ENCODE data around the gene WASF1.
"Not testable (repeated sequence)": the region's sequence is repeated elsewhere in the genome, so short reads cannot be mapped to it uniquely, and the experiment has no call there.

Gene WASF1

GRCh38 chr6:110085285-110085684 lies 94.2 kb downstream of the WASF1 start:
- no peak for DNase-seq

DNA sequence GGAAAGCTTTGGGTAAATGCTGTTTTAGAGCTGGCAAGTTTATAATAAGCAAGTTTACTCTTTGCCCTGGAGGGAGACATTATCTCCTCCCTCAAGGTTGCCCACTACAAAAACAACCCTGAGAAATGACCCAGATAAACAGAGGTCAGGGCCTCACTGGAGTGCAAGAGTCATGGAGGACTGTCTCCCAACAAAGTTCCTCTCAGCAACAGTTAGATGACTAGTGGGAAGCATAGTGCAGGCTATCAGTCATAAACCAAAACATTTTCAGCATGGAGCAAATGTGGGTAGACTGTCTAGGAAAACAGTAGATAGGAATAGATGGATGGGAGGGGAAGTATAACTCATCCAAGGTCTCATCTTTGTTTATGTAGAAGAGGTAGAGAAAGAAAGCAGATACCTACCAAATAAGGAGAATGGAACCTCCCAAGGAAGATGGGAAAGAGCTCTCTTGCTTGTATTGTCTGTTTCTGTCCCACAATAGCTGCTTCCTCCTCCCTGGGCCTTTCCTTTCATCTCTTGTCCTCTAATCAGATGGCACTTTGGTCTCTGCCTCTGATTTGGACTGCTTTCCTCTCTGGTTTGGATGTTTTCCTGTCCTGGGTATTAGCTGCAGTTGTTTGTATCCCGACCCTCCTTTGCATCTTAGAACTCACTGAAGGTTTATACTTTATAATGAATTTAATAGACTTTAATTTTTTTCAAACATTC lies 95.4 kb downstream of the WASF1 start:
- no peak for DNase-seq

GRCh38 chr6:110075406-110075805 lies 104.1 kb downstream of the WASF1 start:
- no peak for DNase-seq

GRCh38 chr6:110073474-110073873 lies 106.0 kb downstream of the WASF1 start:
- DNase-seq, result not testable (repeated sequence)

GRCh38 chr6:110068592-110068967 lies 110.9 kb downstream of the WASF1 start:
- DNase-seq, result no peak

GRCh38 chr6:110067837-110068591 lies 111.5 kb downstream of the WASF1 start:
- no peak for DNase-seq

DNA sequence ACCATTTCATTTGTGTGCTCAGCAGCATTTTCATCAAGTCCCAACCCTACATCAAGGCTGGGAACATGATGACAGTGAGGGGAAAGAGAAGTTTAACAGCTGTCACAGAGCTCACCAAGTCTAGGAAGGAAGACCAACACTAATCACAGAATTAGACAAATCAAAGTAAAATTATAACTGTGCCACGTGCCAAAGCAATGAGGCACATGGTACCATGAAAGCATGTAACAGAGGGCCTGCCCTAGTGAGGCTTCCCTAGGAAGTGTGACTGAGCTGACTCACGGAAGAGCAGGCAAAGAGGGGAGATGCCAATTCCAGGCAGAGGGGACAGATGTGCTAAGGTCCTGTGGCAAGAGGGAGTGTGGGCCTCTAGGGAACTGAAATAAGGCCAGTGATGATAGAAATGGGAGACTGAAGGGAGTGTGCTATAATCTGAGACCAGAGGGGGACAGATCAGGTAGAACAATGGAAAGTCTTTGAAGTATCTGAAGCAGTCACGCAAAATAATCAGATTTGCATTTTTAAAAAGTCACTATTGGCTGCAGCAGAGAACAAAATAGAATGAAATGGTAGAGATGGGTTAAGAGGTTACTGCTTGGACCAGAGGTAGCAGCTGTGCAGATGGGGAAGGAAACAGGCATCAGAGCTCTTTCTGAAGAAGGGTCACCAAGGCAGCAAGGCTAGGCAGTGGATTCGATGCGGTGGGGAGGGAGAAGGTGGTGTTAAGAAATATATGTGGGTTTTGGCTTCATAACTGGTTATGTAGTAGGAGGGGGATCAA lies 114.5 kb downstream of the WASF1 start:
- DNase-seq, result no peak

- no peak for DNase-seq
Observed at GRCh38 chr6:110063594-110064263, 115.7 kb downstream of the WASF1 start.

GRCh38 chr6:110055387-110055735 lies 124.1 kb downstream of the WASF1 start:
- no peak for DNase-seq

DNA sequence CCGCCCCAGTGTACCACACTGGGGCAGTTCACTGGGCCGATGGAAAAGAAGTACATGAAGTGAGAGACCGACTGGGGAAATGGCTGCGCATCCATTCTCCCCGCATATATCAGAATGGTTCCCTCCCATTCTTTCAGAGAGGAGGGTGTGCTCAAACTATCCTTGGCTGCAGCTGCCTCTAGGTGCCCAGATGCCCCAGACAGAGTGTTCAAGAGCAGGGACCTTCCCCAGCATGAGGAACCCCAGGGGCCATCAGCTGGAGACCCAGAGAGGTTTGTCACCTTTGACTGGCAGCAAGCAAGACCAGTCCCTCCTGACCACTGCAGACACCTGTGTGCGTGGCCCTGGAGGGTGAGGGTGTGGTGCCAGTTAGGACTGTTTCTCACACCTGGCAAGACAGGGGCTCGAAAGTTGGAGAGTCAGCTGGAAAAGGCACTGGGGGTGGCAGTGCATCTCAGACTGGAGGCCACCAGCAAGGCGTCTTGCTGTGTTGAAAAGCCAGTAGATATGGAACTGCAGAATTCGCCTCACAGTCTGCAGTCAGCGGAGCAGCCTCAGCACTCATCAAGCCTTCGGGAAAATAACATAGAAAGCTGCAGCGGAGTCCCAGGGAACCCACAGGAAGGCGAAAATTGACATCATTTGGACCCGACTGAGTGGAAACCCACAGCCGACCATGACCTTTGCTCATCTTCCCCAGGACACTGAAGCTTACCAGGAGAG lies 124.6 kb downstream of the WASF1 start:
- DNase-seq, result no peak

DNA sequence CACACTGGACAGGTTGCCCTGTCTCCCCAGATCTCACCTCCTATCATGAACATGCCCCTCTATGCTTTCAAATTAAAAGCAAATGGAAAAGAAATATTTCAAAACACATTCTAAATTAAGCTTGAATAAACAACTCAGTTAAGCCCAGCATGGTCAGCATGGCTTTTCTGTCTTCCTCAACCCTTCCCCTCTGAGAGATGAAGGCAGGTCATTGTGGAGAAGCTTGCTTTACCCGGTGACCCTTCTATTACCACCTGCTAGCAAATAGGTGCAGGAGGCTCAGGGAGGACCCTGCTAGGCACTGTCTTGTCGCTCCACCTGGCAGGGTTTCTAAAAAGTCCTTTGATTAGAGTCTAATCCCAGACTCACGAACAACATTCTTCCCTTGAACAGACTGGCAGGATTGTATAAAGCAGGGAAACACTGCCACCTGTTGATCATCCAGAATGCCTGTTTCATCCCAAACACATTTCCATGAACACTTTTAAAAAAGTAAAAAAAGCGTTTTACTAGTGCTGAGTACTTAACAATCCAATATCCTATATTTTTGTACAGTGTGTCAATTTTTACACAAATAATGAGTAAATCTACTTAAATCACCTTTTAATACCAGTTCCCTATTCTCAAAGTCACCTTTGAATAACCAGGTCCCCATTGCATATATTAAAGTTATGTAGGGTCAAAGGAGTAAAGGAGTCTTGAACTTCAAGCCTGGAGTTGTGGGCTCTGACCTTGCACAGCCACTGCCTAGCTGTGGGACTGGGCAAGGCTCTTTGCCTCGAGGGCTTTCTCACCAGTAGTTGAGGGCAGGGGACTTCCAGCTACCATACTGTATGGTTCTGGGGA lies 125.9 kb downstream of the WASF1 start:
- no peak for DNase-seq

- no peak for DNase-seq
Observed at GRCh38 chr6:110050440-110050813, 129.0 kb downstream of the WASF1 start.

All from NCI-H1436 treated with DMSO at 0.1 percent for 48 hours (cell line).